Measurements from ENCODE around the gene ACKR2. TPM values are rescaled to one million over a fixed set of nuclear protein-coding genes. Genes with fewer than 3 reads are reported as not detected.

The ACKR2 gene
- total RNA-seq, 1 donor, result under 0.01 TPM

DNA sequence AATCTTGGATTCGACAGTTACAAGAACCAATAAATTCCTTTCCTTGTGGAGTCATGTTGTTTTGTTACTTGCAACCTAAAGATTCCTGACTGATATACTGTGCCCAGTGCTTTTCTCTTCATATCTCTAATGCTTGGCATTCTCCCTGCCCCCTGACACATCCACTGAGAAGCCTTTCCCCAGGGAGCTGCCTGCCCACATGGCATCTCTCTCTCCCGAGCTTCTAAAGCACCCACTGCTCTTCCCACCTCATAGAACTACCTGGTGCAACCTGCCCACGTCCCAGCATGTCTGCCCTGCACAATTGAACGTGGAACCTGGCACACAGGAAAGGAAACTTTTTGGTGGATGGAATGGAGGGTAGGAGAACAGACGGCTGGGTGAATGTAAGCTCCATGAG is 59.6 kb downstream of the ACKR2 start:
- no peak for DNase-seq (ENCODE audit: low read depth)
- no peak overlapping the region for H3K4me3 ChIP-seq (ENCODE audit: low read depth, low read length)
- no peak for TF ChIP-seq CTCF (IDR thresholded peaks at IDR 0.05; ENCODE audit: insufficient read depth, low read depth, low read length)

DNA sequence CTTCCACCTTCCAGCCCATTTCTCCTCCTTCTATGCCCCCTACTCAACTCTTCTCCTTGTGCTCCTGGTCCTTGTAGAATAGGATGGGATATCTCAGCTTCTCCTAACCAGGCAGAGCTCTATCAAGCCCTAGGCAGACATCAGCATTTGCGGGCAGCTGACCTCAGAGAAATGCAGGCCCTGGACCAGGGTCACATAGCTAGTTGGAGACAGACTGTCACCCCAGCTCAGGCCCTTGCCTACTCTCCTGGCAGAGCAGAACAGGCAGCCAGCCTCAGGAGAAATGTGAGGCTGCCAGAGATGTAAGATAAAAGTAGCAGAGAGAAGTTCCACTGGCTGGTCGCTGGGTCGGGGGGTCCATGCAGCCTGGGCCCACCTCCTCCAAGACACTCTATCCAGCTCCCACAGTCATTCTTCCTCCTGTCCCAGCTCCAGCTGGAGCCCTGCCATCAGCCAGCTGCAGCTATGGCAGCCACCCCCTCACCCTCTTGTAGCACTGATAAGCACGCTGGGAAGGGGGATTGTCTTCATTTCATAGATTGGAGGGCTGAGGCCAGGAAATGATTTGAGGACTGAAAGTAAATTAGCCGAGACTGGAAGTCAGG is 62.4 kb downstream of the ACKR2 start:
- H3K4me3 ChIP-seq (ENCODE audit: low read depth, low read length), result no peak overlapping the region
- no peak for DNase-seq (ENCODE audit: low read depth)
- no peak for TF ChIP-seq CTCF (IDR thresholded peaks at IDR 0.05; ENCODE audit: insufficient read depth, low read depth, low read length)

GRCh38 chr3:42872718-42873117 is 63.5 kb downstream of the ACKR2 start:
- no peak overlapping the region for H3K4me3 ChIP-seq (ENCODE audit: low read depth, low read length)
- no peak for DNase-seq (ENCODE audit: low read depth)
- TF ChIP-seq CTCF (IDR thresholded peaks at IDR 0.05; ENCODE audit: insufficient read depth, low read depth, low read length), result no peak

- no peak overlapping the region for H3K4me3 ChIP-seq (ENCODE audit: low read depth, low read length)
- DNase-seq (ENCODE audit: low read depth), result no peak
- TF ChIP-seq CTCF (IDR thresholded peaks at IDR 0.05; ENCODE audit: insufficient read depth, low read depth, low read length), result no peak
These were observed 64.2 kb downstream of the ACKR2 start for GRCh38 chr3:42873221-42873982.

- no peak for TF ChIP-seq CTCF (IDR thresholded peaks at IDR 0.05; ENCODE audit: insufficient read depth, low read depth, low read length)
- no peak for DNase-seq (ENCODE audit: low read depth)
- no peak overlapping the region for H3K4me3 ChIP-seq (ENCODE audit: low read depth, low read length)
These were observed 65.5 kb downstream of the ACKR2 start for GRCh38 chr3:42874749-42875148.

- DNase-seq (ENCODE audit: low read depth), result no peak
- H3K4me3 ChIP-seq (ENCODE audit: low read depth, low read length), result no peak within 1 kb of the TSS
- TF ChIP-seq CTCF (IDR thresholded peaks at IDR 0.05; ENCODE audit: insufficient read depth, low read depth, low read length), result no peak
These were observed 66.3 kb downstream of the ACKR2 start, which contains the start of gene CYP8B1 for GRCh38 chr3:42875325-42876151. Gene CYP8B1 (minus strand): TSS chr3:42875879. CDS start chr3:42875816, 63 bp downstream.
